Measurements from ENCODE around the gene SIRPB1. TPM values are rescaled to one million over a fixed set of nuclear protein-coding genes. Genes with fewer than 3 reads are reported as not detected.

SIRPB1 gene
- total RNA-seq, 1 experiment from 2014 or later, result 7.6 TPM

GRCh38 chr20:1666802-1667201 lies 47.0 kb upstream of the SIRPB1 start:
- ChIA-PET CTCF (interaction anchor here (0.7 kb wide), 1 partner anchor 262 kb away, joined by 3 read pairs; no protein-coding TSS in a partner anchor), POLR2A (ENCODE audit: unreplicated experiment) (interaction anchor here (0.5 kb wide), 1 partner anchor 173 kb away, joined by 5 read pairs; no protein-coding TSS in a partner anchor)
- Histone ChIP-seq H3K9me3 (ENCODE audit: insufficient read depth, low read depth) (no peaks in the 10 kb centered on the region), H3F3A (ENCODE audit: insufficient read depth, low read depth) (peaks cover 7% of the 10 kb centered on the region; the same call in 1 of the 2 replicates), H3K4me3 (no peak overlapping the region), H3K4me1 (replicated peaks; ENCODE audit: insufficient read depth) (peaks cover 17% of the 10 kb centered on the region), H3K36me3 (ENCODE audit: low read depth) (no peaks in the 10 kb centered on the region), H4K20me1 (ENCODE audit: insufficient read depth) (no peaks in the 10 kb centered on the region), H3K79me2 (ENCODE audit: low read depth) (no peaks in the 10 kb centered on the region), H3K4me2 (no peak overlapping the region), H3K27me3 (ENCODE audit: insufficient read depth, low read depth) (no peaks in the 10 kb centered on the region), H2AFZ (no peak overlapping the region), H3K9me2 (ENCODE audit: insufficient read depth) (no peaks in the 10 kb centered on the region; the same call in 1 of the 2 replicates), H3K27ac (no peak overlapping the region)
- TF ChIP-seq EZH2 (IDR thresholded peaks at IDR 0.05; ENCODE audit: low read depth), result no peak
- TF ChIP-seq CTCF (conservative IDR thresholded peaks at IDR 0.05), result no peak
- BruUV-seq (replicated peaks), result no TSS peak
- intact Hi-C loops (cut with micrococcal nuclease; ENCODE audit: unreplicated experiment), result loop anchor here (1.0 kb wide), 1 partner anchor 32 kb away; no protein-coding TSS in a partner anchor
- no peak for DNase-seq

GRCh38 chr20:1665345-1665744 lies 45.5 kb upstream of the SIRPB1 start:
- H2AFZ ChIP-seq, result no peak overlapping the region
- POLR2A ChIA-PET (ENCODE audit: unreplicated experiment), result no interaction called here
- BruUV-seq (replicated peaks), result no TSS peak

DNA sequence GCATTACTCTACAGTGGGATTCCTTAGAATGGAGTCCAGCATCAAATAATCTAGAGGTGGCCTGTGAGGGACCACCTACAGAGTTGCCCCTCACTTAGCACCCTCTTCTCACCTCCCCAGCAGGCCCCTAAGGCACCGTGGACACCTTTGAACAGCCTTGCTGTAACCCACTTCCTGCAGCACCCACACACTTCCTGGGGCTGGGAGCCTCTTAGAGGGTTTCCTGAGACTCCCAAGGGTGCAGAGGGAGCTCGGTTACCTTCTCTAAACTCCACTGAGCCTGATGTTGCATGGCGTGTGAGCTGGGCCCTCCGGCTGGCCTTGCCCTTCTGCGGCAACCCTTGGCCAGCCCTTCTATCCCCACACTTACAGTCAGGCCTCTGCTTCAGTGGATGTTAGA lies 45.1 kb upstream of the SIRPB1 start:
- no TSS peak for BruUV-seq (replicated peaks)
- H3K36me3 ChIP-seq (ENCODE audit: low read depth), result no peaks in the 10 kb centered on the region
- intact Hi-C loops (cut with micrococcal nuclease; ENCODE audit: unreplicated experiment), result no loop called here
- ChIA-PET CTCF (interaction anchor here (0.6 kb wide), 1 partner anchor 68 kb away, joined by 3 read pairs; no protein-coding TSS in a partner anchor), POLR2A (ENCODE audit: unreplicated experiment) (no interaction called here)
- H3K4me1 ChIP-seq (replicated peaks; ENCODE audit: insufficient read depth), result peaks cover 17% of the 10 kb centered on the region
- no peak overlapping the region for H3K4me3 ChIP-seq
- H3K27me3 ChIP-seq (ENCODE audit: insufficient read depth, low read depth), result no peaks in the 10 kb centered on the region
- TF ChIP-seq EZH2 (IDR thresholded peaks at IDR 0.05; ENCODE audit: low read depth) (no peak), CTCF (conservative IDR thresholded peaks at IDR 0.05) (no peak)
- H2AFZ ChIP-seq, result no peak overlapping the region
- no peak for DNase-seq
- no peaks in the 10 kb centered on the region for H3K79me2 ChIP-seq (ENCODE audit: low read depth)
- H3K27ac ChIP-seq, result no peak overlapping the region
- no peaks in the 10 kb centered on the region; the same call in 1 of the 2 replicates for H3K9me3 ChIP-seq (ENCODE audit: insufficient read depth, low read depth)
- H3F3A ChIP-seq (ENCODE audit: insufficient read depth, low read depth), result peaks cover 2% of the 10 kb centered on the region; the same call in 1 of the 2 replicates
- no peak overlapping the region for H3K4me2 ChIP-seq
- H4K20me1 ChIP-seq (ENCODE audit: insufficient read depth), result no peaks in the 10 kb centered on the region
- H3K9me2 ChIP-seq (ENCODE audit: insufficient read depth), result no peaks in the 10 kb centered on the region; the same call in 1 of the 2 replicates

More at GRCh38 chr20:1665345-1665744, 45.5 kb upstream of the SIRPB1 start:
- Histone ChIP-seq H3K27me3 (ENCODE audit: insufficient read depth, low read depth) (no peaks in the 10 kb centered on the region), H3K36me3 (ENCODE audit: low read depth) (no peaks in the 10 kb centered on the region), H3K4me3 (no peak overlapping the region), H3K9me2 (ENCODE audit: insufficient read depth) (no peaks in the 10 kb centered on the region; the same call in 1 of the 2 replicates), H3K79me2 (ENCODE audit: low read depth) (no peaks in the 10 kb centered on the region), H3F3A (ENCODE audit: insufficient read depth, low read depth) (peaks cover 4% of the 10 kb centered on the region; the same call in 1 of the 2 replicates), H3K4me2 (no peak overlapping the region), H3K4me1 (replicated peaks; ENCODE audit: insufficient read depth) (peaks cover 17% of the 10 kb centered on the region), H3K9me3 (ENCODE audit: insufficient read depth, low read depth) (no peaks in the 10 kb centered on the region), H4K20me1 (ENCODE audit: insufficient read depth) (no peaks in the 10 kb centered on the region), H3K27ac (no peak overlapping the region)
- no peak for DNase-seq
- no peak for TF ChIP-seq CTCF (conservative IDR thresholded peaks at IDR 0.05)
- TF ChIP-seq EZH2 (IDR thresholded peaks at IDR 0.05; ENCODE audit: low read depth), result no peak
- CTCF ChIA-PET, result interaction anchor here (0.6 kb wide), 1 partner anchor 67 kb away, joined by 3 read pairs; no protein-coding TSS in a partner anchor
- intact Hi-C loops (cut with micrococcal nuclease; ENCODE audit: unreplicated experiment), result no loop called here

Data from PC-9 (cell line).